Activated T-helper 2 cell treated with anti-CD3 and anti-CD28 coated beads, Interferon-gamma antibody, Interleukin-2, Interleukin-4, amounts not matched to agents 10 μg/mL and 5 μg/mL and 100 μg/mL, durations not matched to agents 14 hours and 24 hours and 36 hours (primary cell): ENCODE data around the gene CCDC92. TPM values are rescaled to one million over a fixed set of nuclear protein-coding genes. Genes with fewer than 3 reads are reported as not detected.

Source experiments
- DNase-seq: peaks from one replicate; pipeline ENCODE4 v3.0.0; 2021; ENCODE audit warnings: low spot score
- H3K27ac Mint-ChIP-seq: one replicate; pipeline ENCODE4 v1.8.0; 2021; ENCODE audit warnings: mixed read lengths
- H3K27me3 Mint-ChIP-seq: one replicate; pipeline ENCODE4 v1.8.0; 2021; ENCODE audit warnings: low read depth, mixed read lengths
- H3K36me3 Mint-ChIP-seq: one replicate; pipeline ENCODE4 v1.8.0; 2021; ENCODE audit warnings: low read depth, mixed read lengths
- H3K4me1 Mint-ChIP-seq: one replicate; pipeline ENCODE4 v1.8.0; 2021; ENCODE audit warnings: low read depth, mixed read lengths
- H3K4me3 Mint-ChIP-seq: one replicate; pipeline ENCODE4 v1.8.0; 2021; ENCODE audit warnings: low read depth, mild to moderate bottlenecking, moderate library complexity, mixed read lengths
- H3K9me3 Mint-ChIP-seq: one replicate; pipeline ENCODE4 v1.8.0; 2021; ENCODE audit warnings: mixed read lengths
- intact Hi-C: fragments of 100-400 bp; cut with micrococcal nuclease; formaldehyde crosslinking; loops from one replicate; pipeline ENCODE4 v1.15.1; 2023
- total RNA-seq: library from RNA; stranded (reverse); gene quantifications from 2 replicates; pipeline ENCODE4 v1.2.3, GENCODE V29; 2022

CCDC92 gene
- 11.8 and 12.8 TPM in 2 replicates for total RNA-seq

GRCh38 chr12:123972457-123973401, at the start of gene CCDC92, which contains the start of gene ZNF664:
Gene CCDC92, minus strand, starts transcription at chr12:123972831. Its CDS starts 28,526 bp downstream, at chr12:123944305.
Gene ZNF664, plus strand, starts transcription at chr12:123973215. Its CDS starts 38,930 bp downstream, at chr12:124012145.
- Mint-ChIP-seq H3K9me3 (no peaks in the 10 kb centered on the region), H3K27me3 (peaks cover 2% of the 10 kb centered on the region), H3K4me3 (peak within 1 kb of the TSS; percentile 96), H3K27ac (peak within 1 kb of the TSS; percentile 74), H3K36me3 (peaks cover 35% of the 10 kb centered on the region), H3K4me1 (peaks cover 29% of the 10 kb centered on the region)
- DNase-seq = peak; percentile 91
- intact Hi-C loops = loop anchor here (5.0 kb wide), 2 partner anchors 260 to 340 kb away; partner anchors contain the start of genes ATP6V0A2, EIF2B1 and GTF2H3

DNA sequence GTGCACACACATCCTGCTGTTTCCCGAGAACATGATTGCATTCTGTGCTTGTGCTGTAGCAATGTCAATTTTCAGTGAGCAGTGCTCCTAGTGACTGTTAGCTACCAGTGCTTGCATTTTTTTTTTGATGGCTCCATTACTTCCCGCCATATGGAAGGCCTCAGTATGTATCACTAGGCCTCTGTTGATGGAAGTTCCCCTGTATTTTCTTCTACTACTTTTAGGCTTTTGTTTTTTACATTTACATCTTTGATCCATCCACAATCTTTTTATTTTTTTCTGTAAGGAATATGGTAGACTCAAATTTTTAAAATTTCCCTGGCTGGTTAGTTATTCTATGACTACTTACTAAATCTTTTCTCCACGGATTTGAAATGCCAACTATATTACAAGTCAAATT, 49.5 kb upstream of the CCDC92 start:
- Mint-ChIP-seq H3K27me3 (peaks cover 2% of the 10 kb centered on the region), H3K27ac (no peak overlapping the region), H3K36me3 (no peaks in the 10 kb centered on the region), H3K9me3 (no peaks in the 10 kb centered on the region), H3K4me1 (peaks cover 2% of the 10 kb centered on the region), H3K4me3 (no peak overlapping the region)
- intact Hi-C loops = no loop called here
- no peak for DNase-seq

DNA sequence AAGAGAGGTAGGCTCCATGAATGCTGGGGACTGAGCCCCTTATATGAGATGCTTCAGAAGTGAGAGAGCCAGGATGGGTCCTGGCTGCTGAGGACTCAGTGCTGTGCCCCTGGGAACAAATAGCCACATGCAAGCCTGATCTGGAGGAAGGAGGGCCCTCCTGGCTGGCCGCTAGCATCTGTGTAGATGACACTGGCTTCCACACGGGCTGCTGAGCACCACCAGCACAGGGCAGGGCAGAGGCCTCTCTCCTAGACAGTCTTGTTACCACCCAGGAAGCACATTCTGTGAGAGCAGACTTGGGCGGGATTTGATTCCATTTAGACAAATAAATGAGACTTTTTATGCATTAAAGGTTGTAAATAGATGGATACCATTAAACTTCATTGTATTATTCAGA, 48.4 kb upstream of the CCDC92 start:
- Mint-ChIP-seq H3K27ac (no peak overlapping the region), H3K4me1 (peaks cover 2% of the 10 kb centered on the region), H3K36me3 (no peaks in the 10 kb centered on the region), H3K9me3 (no peaks in the 10 kb centered on the region), H3K4me3 (no peak overlapping the region), H3K27me3 (no peaks in the 10 kb centered on the region)
- DNase-seq = no peak
- intact Hi-C loops = no loop called here

GRCh38 chr12:124020514-124020949, 47.9 kb upstream of the CCDC92 start:
- Mint-ChIP-seq H3K36me3 (no peaks in the 10 kb centered on the region), H3K4me3 (no peak overlapping the region), H3K9me3 (no peaks in the 10 kb centered on the region), H3K4me1 (peaks cover 2% of the 10 kb centered on the region), H3K27me3 (no peaks in the 10 kb centered on the region), H3K27ac (no peak overlapping the region)
- DNase-seq = no peak
- intact Hi-C loops = no loop called here

- Mint-ChIP-seq H3K27me3 (no peaks in the 10 kb centered on the region), H3K36me3 (no peaks in the 10 kb centered on the region), H3K9me3 (no peaks in the 10 kb centered on the region), H3K27ac (no peak overlapping the region), H3K4me3 (no peak overlapping the region), H3K4me1 (peaks cover 4% of the 10 kb centered on the region)
- no peak for DNase-seq
- intact Hi-C loops = no loop called here
Observed at GRCh38 chr12:124019115-124019514, 46.5 kb upstream of the CCDC92 start.

DNA sequence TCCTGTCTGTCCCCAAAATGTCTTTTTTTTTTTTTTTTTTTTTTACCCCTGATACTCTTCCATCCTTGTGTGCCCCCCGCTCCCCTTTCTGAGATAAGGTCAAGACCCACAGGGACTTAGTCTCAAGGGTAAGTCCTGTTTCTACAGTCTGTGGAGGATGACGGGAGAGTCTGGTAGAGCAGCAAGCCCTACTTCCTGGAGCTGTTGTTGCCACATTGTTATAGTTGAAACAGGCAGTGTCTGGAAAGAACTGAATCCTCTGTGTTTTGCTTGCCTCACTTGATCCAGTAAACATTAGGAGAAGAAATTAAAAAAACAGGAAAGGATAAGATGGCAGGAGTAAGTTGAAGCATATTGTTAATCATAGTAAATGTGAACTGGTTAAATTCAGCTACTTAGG, 45.9 kb upstream of the CCDC92 start:
- Mint-ChIP-seq H3K27ac (no peak overlapping the region), H3K4me1 (peaks cover 4% of the 10 kb centered on the region), H3K9me3 (no peaks in the 10 kb centered on the region), H3K27me3 (no peaks in the 10 kb centered on the region), H3K36me3 (peaks cover 4% of the 10 kb centered on the region), H3K4me3 (no peak overlapping the region)
- no peak for DNase-seq
- intact Hi-C loops = no loop called here

DNA sequence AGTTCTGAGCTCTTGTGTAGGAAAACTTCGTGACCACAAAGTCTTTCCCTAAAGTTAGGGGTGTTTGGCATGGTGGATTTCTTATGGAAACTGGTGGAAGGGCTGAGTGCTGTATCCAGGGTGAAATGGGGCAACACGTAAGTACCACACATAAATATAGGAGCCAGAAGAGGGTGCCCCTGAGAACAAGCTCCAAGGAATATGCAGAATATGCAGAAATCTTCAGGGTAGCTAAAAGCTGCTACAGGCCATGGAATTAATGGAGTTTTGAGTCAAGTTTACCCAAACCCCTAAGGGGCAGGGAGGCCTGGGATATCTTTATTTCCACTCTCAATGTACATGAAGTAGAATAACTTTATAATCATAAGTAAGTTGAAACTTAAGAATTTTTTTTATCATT, 44.4 kb upstream of the CCDC92 start:
- intact Hi-C loops = no loop called here

DNA sequence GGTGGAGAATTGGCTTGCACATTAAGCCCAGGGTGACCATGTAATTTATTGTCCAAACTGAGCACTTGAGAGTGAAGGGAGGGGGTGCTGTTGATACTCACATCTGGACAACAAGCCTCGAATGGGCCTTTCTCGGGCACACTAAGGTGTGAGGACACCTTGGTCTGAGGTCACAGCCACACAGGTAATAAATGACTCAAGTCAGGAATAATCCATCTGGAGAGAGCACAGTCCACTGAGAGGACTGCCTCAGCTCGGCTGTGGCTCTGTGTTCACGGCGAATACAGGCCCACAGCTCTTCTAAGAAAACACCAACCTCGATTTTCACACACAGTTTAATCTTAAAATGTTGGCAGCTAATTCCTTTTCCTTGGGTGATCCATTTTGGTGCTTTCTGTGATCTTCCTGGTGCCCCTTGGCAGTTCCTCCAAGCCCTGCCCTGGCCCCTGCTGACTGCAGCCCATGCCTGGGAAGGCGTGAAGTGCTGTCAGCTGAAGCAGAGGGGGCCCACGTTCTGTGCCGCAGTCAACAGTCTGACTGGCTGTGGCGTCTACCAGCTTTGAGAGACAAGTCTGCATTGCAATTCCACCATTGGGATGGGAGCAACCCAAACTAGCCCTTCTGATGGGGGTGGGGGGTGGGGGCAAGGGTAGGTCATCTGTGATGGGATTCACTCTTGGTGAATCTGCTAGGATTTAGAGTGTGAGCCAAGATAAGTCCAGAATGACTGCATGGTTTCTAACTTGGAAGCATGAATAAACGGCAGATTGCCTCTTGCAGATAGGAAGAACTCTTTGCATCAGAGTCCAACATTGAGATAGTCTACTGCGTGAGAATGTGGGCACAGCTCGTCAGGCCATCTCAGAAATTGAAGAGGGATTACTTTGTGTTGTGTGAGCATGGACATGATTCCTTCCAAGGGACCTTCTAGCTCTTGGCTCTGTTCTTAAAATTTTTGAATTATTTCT, 43.1 kb upstream of the CCDC92 start:
- Mint-ChIP-seq H3K4me1 (peaks cover 4% of the 10 kb centered on the region), H3K4me3 (no peak overlapping the region), H3K27ac (no peak overlapping the region), H3K27me3 (no peaks in the 10 kb centered on the region), H3K36me3 (peaks cover 29% of the 10 kb centered on the region), H3K9me3 (no peaks in the 10 kb centered on the region)
- no peak for DNase-seq
- intact Hi-C loops = no loop called here

More for the DNA sequence above, 44.4 kb upstream of the CCDC92 start:
- DNase-seq = no peak
- H3K4me1 Mint-ChIP-seq = peaks cover 4% of the 10 kb centered on the region
- H3K4me3 Mint-ChIP-seq = no peak overlapping the region
- H3K27me3 Mint-ChIP-seq = no peaks in the 10 kb centered on the region
- H3K27ac Mint-ChIP-seq = no peak overlapping the region
- H3K36me3 Mint-ChIP-seq = peaks cover 19% of the 10 kb centered on the region
- H3K9me3 Mint-ChIP-seq = no peaks in the 10 kb centered on the region

DNA sequence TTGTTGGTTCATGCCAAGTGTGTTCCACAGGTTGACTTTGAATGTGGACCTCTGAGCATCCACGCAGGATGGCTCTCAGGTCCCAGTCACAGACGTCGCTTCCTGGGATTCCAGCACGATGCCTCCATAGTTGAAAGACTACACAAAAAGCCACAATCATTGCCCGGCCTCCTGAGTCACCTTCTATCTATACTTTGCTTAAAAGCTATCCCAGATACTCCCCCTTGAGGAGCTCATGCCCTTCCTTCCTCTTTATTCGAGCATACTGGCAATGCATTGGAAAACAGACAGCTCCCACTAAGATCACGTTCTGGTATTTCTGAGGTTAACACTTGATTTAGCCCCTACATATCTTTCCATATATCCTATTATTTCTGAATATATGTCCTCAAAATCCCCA, 40.4 kb upstream of the CCDC92 start:
- Mint-ChIP-seq H3K27ac (no peak overlapping the region), H3K4me1 (peaks cover 9% of the 10 kb centered on the region), H3K9me3 (no peaks in the 10 kb centered on the region), H3K27me3 (no peaks in the 10 kb centered on the region), H3K36me3 (peaks cover 37% of the 10 kb centered on the region), H3K4me3 (no peak overlapping the region)
- intact Hi-C loops = no loop called here
- DNase-seq = no peak

DNA sequence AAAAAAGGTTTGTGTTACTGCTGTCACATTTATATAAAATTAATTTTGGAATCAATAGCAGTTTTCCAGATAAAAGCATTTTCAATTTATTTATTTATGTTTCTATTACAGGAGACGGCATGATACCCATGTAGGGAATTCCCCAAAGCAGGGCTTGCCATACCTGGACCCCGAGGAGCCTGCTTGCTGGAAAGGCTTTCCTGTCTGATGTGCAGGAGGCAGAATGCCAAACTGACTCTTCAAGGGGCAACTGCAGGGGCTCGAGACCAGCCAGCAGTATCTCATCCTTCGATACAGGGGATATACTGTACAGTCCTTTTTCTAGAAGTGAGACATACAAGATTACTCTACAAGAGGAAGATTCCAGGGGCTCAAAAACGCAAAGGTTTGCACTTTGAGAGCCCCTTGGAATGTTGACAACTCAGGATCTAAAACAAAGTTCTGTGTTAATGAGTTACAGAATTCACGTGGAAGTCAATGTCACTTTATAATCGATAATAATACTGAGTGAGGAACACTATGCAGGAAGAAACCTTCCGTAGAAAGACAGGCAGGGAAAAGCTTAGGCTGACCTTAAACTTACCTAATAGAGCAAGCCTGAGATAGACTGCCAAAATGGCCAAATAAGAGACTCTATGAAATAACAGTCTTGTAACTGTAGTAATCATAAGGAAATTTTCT, 38.9 kb upstream of the CCDC92 start:
- H3K4me3 Mint-ChIP-seq = no peak overlapping the region
- no peaks in the 10 kb centered on the region for H3K27me3 Mint-ChIP-seq
- intact Hi-C loops = no loop called here
- peaks cover 46% of the 10 kb centered on the region for H3K36me3 Mint-ChIP-seq
- H3K9me3 Mint-ChIP-seq = no peaks in the 10 kb centered on the region
- H3K27ac Mint-ChIP-seq = no peak overlapping the region
- H3K4me1 Mint-ChIP-seq = peaks cover 21% of the 10 kb centered on the region
- DNase-seq = no peak

DNA sequence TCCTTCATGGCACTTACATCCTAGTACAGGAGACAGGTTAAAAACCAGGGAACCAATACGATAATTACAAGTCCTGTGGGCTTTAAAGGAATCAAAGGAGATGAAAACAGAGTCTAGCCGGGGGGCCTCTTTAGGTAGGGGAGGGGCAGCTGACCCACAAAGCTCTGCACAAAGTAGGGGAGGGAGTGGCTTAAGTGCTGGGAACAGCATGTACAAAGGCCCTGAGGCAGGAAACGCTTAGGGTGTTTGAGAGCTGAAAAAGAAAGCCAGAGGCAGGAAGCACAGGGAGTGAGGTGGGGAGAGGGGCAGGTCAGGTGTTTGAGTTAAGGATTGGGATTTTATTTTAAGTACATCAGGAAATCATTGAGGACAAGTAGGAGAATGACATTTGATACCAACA, 38.1 kb upstream of the CCDC92 start:
- Mint-ChIP-seq H3K9me3 (no peaks in the 10 kb centered on the region), H3K27me3 (no peaks in the 10 kb centered on the region), H3K4me3 (no peak overlapping the region), H3K36me3 (peaks cover 50% of the 10 kb centered on the region), H3K27ac (no peak overlapping the region), H3K4me1 (peaks cover 30% of the 10 kb centered on the region)
- no peak for DNase-seq
- intact Hi-C loops = no loop called here

DNA sequence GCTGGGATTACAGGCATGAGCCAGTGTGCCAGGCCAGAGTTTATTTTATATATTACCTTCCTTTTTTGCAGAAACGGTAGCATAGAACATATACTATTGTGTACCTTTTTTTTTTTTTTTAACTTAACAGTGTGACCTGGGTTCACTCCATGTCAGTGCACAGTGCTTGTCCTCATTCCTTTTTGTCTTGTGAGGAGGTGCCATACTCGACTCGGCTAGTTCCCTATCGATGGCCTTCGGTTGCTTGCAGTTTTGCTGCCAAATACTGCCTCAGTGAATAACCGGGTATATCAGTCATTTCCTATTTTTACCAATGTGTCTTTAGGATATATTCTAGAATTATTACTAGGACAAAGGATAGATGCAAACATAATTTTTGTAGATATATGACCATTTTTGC, 37.1 kb upstream of the CCDC92 start:
- Mint-ChIP-seq H3K4me3 (no peak overlapping the region), H3K36me3 (peaks cover 52% of the 10 kb centered on the region), H3K27me3 (no peaks in the 10 kb centered on the region), H3K9me3 (no peaks in the 10 kb centered on the region), H3K4me1 (peaks cover 32% of the 10 kb centered on the region), H3K27ac (no peak overlapping the region)
- intact Hi-C loops = no loop called here
- DNase-seq = no peak
